HG02678 (cell line): ENCODE results near the gene OR10H5.
"Not testable (repeated sequence)": the region's sequence is repeated elsewhere in the genome, so short reads cannot be mapped to it uniquely, and the experiment has no call there.

ENCODE experiments used
- ATAC-seq: cut with Tn5 transposase; IDR thresholded peaks from one replicate; pipeline ENCODE4 v1.9.1; 2021; ENCODE audit warnings: mild to moderate bottlenecking, moderate library complexity; ENCODE audit not compliant: unreplicated experiment

The OR10H5 gene

DNA sequence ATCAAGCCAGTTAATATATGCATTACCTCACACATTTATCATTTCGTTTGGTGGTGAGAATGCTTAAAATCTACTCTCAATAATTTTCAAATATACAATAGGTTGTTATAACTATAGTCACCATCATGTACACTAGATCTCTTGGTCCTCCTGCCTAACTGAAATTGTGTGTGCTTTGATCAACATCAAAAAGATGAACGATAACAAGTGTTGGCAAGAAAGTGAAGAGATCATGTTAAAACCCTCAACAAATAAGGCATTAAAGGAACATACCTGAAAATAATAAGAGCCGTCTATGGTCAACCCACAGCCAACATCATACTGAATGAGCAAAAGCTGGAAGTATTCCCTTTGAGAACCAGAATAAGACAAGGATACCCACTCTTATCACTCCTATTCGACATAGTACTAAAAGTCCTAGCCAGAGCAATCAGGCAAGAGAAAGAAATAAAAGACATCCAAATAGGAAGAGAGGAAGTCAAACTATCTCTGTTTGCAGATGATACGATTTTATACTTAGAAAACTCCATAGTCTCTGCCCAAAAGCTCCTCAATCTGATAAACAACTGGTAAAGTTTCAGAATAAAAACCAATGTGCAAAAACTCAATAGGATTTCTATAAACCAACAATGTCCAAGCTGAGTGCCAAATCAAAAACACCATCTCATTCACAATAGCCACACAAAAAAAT, 55.9 kb downstream of the OR10H5 start:
- no peak for ATAC-seq

DNA sequence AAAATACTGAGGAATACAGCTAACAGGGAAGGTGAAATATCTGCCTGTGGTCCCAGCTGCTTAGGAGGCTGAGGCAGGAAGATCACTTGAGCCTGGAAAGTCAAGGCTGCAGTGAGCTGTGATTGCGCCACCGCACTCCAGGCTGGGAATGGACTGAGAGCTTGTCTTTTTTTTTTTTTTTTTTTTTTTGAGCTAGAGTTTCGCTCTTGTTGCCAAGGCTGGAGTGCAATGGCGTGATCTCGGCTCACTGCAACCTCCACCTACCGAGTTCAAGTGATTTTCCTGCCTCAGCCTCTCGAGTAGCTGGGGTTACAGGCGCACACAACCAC, 56.4 kb downstream of the OR10H5 start:
- ATAC-seq: not testable (repeated sequence)

GRCh38 chr19:15846923-15847322, 59.5 kb downstream of the OR10H5 start:
- no peak for ATAC-seq

DNA sequence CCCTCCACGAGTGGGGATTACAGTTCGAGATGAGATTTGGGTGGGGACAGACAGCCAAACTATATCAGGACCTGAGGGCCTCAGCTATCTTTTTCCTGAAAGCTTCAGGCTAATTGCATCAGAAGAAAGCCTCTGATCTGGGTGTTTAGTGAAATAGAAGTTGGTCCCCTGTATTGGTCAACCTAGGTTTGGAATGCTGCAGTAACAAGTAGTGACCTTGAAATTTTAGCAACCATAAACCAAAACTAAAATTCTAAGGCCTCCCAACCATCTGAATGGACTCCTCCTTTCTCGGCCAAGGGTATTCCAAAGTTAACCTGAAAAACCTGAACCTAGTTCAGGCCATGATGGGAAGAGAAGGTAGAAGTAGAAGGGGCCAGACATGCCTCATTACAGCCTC, 62.9 kb downstream of the OR10H5 start:
- ATAC-seq: no peak
